HEK293 (cell line): ENCODE results near the gene CALML3.

ENCODE experiments used
- CTCF ChIA-PET: fragments of 350-600 bp; formaldehyde crosslinking; extraction: SDS; loops from one replicate; lab custom pipeline; 2021; ENCODE audit warnings: antibody characterized with exemption; lab: Yijun Ruan, JAX
- POLR2A ChIA-PET: fragments of 300-600 bp; formaldehyde crosslinking; extraction: SDS; loops from one replicate; lab custom pipeline; 2020; ENCODE audit warnings: antibody characterized with exemption, inconsistent platforms; lab: Yijun Ruan, JAX
- H3K27ac ChIP-seq: fragments of 200-500 bp; sonication (Bioruptor generic); 2 replicates; pipeline ENCODE4 v1.5.1; 2014; ENCODE audit warnings: low read depth, low read length, control low read depth, inconsistent platforms; ENCODE audit errors: extremely low read depth
- H3K36me3 ChIP-seq, 2 experiments: fragments of 200-500 bp in 1 of 2; sonication (Bioruptor generic) in 1 of 2; 1 replicate in 1 of 2; 2 replicates in 1 of 2; pipeline ENCODE4 v1.5.1; 2014 to 2017; ENCODE audit warnings: inconsistent platforms in 2 of 2, low read length in 2 of 2; ENCODE audit not compliant: control insufficient read depth in 2 of 2, insufficient read depth in 1 of 2
- H3K4me1 ChIP-seq: fragments of 200-500 bp; sonication (Bioruptor generic); 2 replicates; pipeline ENCODE4 v1.5.1; 2014; ENCODE audit warnings: mild to moderate bottlenecking, low read length, inconsistent platforms; ENCODE audit not compliant: control insufficient read depth, insufficient read depth
- H3K4me3 ChIP-seq: 2 replicates; pipeline ENCODE4 v1.5.1; 2011; ENCODE audit warnings: low read depth, mild to moderate bottlenecking, control low read depth, low read length, moderate library complexity
- H3K9me3 ChIP-seq: fragments of 200-500 bp; sonication (Bioruptor generic); 2 replicates; pipeline ENCODE4 v1.5.1; 2014; ENCODE audit warnings: low read depth, low read length, inconsistent platforms; ENCODE audit not compliant: control insufficient read depth, insufficient read depth
- IKZF3 ChIP-seq: fragments of 450-650 bp; IDR thresholded peaks from 2 replicates; pipeline ENCODE4 v1.5.0; 2018; ENCODE audit warnings: missing biosample characterization, mild to moderate bottlenecking, missing genetic modification characterization, moderate library complexity
- OVOL3 ChIP-seq: fragments of 450-650 bp; formaldehyde crosslinking; IDR thresholded peaks from 2 replicates; pipeline ENCODE4 v1.5.1; 2016; ENCODE audit warnings: missing biosample characterization, missing genetic modification characterization
- PRDM1 ChIP-seq: fragments of 450-650 bp; formaldehyde crosslinking; IDR thresholded peaks from 2 replicates; pipeline ENCODE4; 2016; ENCODE audit warnings: missing biosample characterization, missing genetic modification characterization
- SALL2 ChIP-seq: fragments of 450-650 bp; formaldehyde crosslinking; IDR thresholded peaks from 2 replicates; pipeline ENCODE4 v1.5.0; 2017; ENCODE audit warnings: missing biosample characterization, mild to moderate bottlenecking, missing genetic modification characterization, borderline replicate concordance
- SP2 ChIP-seq: fragments of 450-650 bp; formaldehyde crosslinking; IDR thresholded peaks from 2 replicates; pipeline ENCODE4 v1.5.1; 2016; ENCODE audit warnings: missing biosample characterization, missing genetic modification characterization
- SP7 ChIP-seq: fragments of 450-650 bp; formaldehyde crosslinking; IDR thresholded peaks from 2 replicates; pipeline ENCODE4 v1.5.1; 2016; ENCODE audit warnings: missing biosample characterization, missing genetic modification characterization
- TRIM28 ChIP-seq: IDR thresholded peaks from 2 replicates; pipeline ENCODE4 v1.6.1; 2011; ENCODE audit warnings: low read length, control low read depth, borderline replicate concordance
- YY2 ChIP-seq: fragments of 450-650 bp; formaldehyde crosslinking; IDR thresholded peaks from 2 replicates; pipeline ENCODE4 v1.5.1; 2016; ENCODE audit warnings: missing biosample characterization, missing genetic modification characterization
- ZBTB8A ChIP-seq: fragments of 450-650 bp; formaldehyde crosslinking; IDR thresholded peaks from 2 replicates; pipeline ENCODE4 v1.5.1; 2016; ENCODE audit warnings: missing biosample characterization, missing genetic modification characterization
- ZNF114 ChIP-seq: fragments of 450-650 bp; formaldehyde crosslinking; IDR thresholded peaks from 2 replicates; pipeline ENCODE4 v1.5.0; 2017; ENCODE audit warnings: missing biosample characterization, missing genetic modification characterization
- ZNF132 ChIP-seq: fragments of 450-650 bp; formaldehyde crosslinking; IDR thresholded peaks from 2 replicates; pipeline ENCODE4 v1.5.1; 2017; ENCODE audit warnings: missing biosample characterization, missing genetic modification characterization, borderline replicate concordance
- ZNF146 ChIP-seq: fragments of 450-650 bp; formaldehyde crosslinking; IDR thresholded peaks from 2 replicates; pipeline ENCODE4 v1.5.1; 2016; ENCODE audit warnings: missing biosample characterization, missing genetic modification characterization
- ZNF157 ChIP-seq: fragments of 450-650 bp; formaldehyde crosslinking; IDR thresholded peaks from 2 replicates; pipeline ENCODE4 v1.5.1; 2016; ENCODE audit warnings: missing biosample characterization, missing genetic modification characterization
- ZNF16 ChIP-seq: fragments of 450-650 bp; formaldehyde crosslinking; IDR thresholded peaks from 2 replicates; pipeline ENCODE4 v1.5.1; 2016; ENCODE audit warnings: low read depth, missing biosample characterization, missing genetic modification characterization
- ZNF174 ChIP-seq: fragments of 450-650 bp; formaldehyde crosslinking; IDR thresholded peaks from 2 replicates; pipeline ENCODE4 v1.5.0; 2017; ENCODE audit warnings: missing biosample characterization, mild to moderate bottlenecking, missing genetic modification characterization
- ZNF398 ChIP-seq: fragments of 450-650 bp; formaldehyde crosslinking; IDR thresholded peaks from 2 replicates; pipeline ENCODE4 v1.5.1; 2017; ENCODE audit warnings: missing biosample characterization, missing genetic modification characterization
- ZNF404 ChIP-seq: fragments of 450-650 bp; formaldehyde crosslinking; IDR thresholded peaks from 2 replicates; pipeline ENCODE4 v1.5.1; 2017; ENCODE audit warnings: missing biosample characterization, missing genetic modification characterization
- ZNF518A ChIP-seq: fragments of 450-650 bp; formaldehyde crosslinking; conservative IDR thresholded peaks from 2 replicates; pipeline ENCODE4 v1.5.1; 2016; ENCODE audit warnings: low read depth, missing biosample characterization, missing genetic modification characterization
- ZNF521 ChIP-seq: fragments of 450-650 bp; formaldehyde crosslinking; IDR thresholded peaks from 2 replicates; pipeline ENCODE4 v1.5.1; 2017; ENCODE audit warnings: missing biosample characterization, mild to moderate bottlenecking, missing genetic modification characterization
- ZNF596 ChIP-seq: fragments of 450-650 bp; IDR thresholded peaks from 2 replicates; pipeline ENCODE4 v1.5.0; 2018; ENCODE audit warnings: missing biosample characterization, mild to moderate bottlenecking, missing genetic modification characterization, moderate library complexity
- ZNF623 ChIP-seq: fragments of 450-650 bp; formaldehyde crosslinking; IDR thresholded peaks from 2 replicates; pipeline ENCODE4 v1.5.1; 2016; ENCODE audit warnings: missing biosample characterization, missing genetic modification characterization
- ZNF660 ChIP-seq: fragments of 450-650 bp; IDR thresholded peaks from 2 replicates; pipeline ENCODE4 v1.5.1; 2018; ENCODE audit warnings: missing biosample characterization, mild to moderate bottlenecking, missing genetic modification characterization
- ZNF707 ChIP-seq: fragments of 450-650 bp; formaldehyde crosslinking; IDR thresholded peaks from 2 replicates; pipeline ENCODE4 v1.5.1; 2016; ENCODE audit warnings: missing biosample characterization, missing genetic modification characterization
- ZNF747 ChIP-seq: fragments of 450-650 bp; formaldehyde crosslinking; IDR thresholded peaks from 2 replicates; pipeline ENCODE4 v1.5.1; 2016; ENCODE audit warnings: missing biosample characterization, missing genetic modification characterization
- ZNF776 ChIP-seq: fragments of 450-650 bp; formaldehyde crosslinking; IDR thresholded peaks from 2 replicates; pipeline ENCODE4 v1.5.0; 2017; ENCODE audit warnings: missing biosample characterization, missing genetic modification characterization, borderline replicate concordance
- ZNF791 ChIP-seq: fragments of 450-650 bp; formaldehyde crosslinking; IDR thresholded peaks from 2 replicates; pipeline ENCODE4 v1.5.1; 2016; ENCODE audit warnings: missing biosample characterization, missing genetic modification characterization

CALML3 gene

GRCh38 chr10:5533098-5533731 is 8.5 kb downstream of the CALML3 start (continued):
- TF ChIP-seq ZNF518A (tag by site-specific recombination) (no peak), ZNF623 (no peak), ZNF114 (tag by site-specific recombination) (no peak), PRDM1 (tag by site-specific recombination) (no peak), SP2 (no peak), ZNF596 (tag by site-specific recombination) (no peak)

GRCh38 chr10:5534051-5534821 is 9.5 kb downstream of the CALML3 start:
- TF ChIP-seq ZNF521 (no peak), ZNF776 (tag by site-specific recombination) (no peak), IKZF3 (tag by site-specific recombination) (no peak), ZNF398 (no peak), ZNF16 (tag by site-specific recombination) (no peak), SALL2 (no peak), ZNF132 (tag by site-specific recombination) (no peak), SP7 (tag by site-specific recombination) (no peak), ZNF174 (tag by site-specific recombination) (no peak), ZNF660 (tag by site-specific recombination) (no peak), ZNF404 (tag by site-specific recombination) (no peak), ZNF157 (tag by site-specific recombination) (no peak), ZNF747 (tag by site-specific recombination) (no peak), ZNF146 (no peak), ZNF707 (tag by site-specific recombination) (no peak), OVOL3 (tag by site-specific recombination) (no peak), ZBTB8A (no peak), TRIM28 (no peak), ZNF791 (no peak), YY2 (no peak)
- H3K27ac ChIP-seq: no peak overlapping the region
- peaks cover 4% of the 10 kb centered on the region; the same call in 1 of the 2 replicates for H3K4me1 ChIP-seq
- no peaks in the 10 kb centered on the region for H3K9me3 ChIP-seq
- no peaks in the 10 kb centered on the region for H3K36me3 ChIP-seq
- CTCF ChIA-PET: interaction anchor here (0.7 to 1.2 kb wide), 2 partner anchors 89 to 96 kb away, joined by 3 read pairs; no protein-coding TSS in a partner anchor
- H3K4me3 ChIP-seq: no peak overlapping the region
- POLR2A ChIA-PET: no interaction called here
